WERI-Rb-1 (cell line): Measurements from ENCODE around the gene NDUFC2.

ENCODE experiments used
- DNase-seq: peaks from one replicate; pipeline ENCODE4 v3.0.0-alpha.2; 2020
- H3K27ac ChIP-seq: fragments of 250-450 bp; sonication (Bioruptor Pico); 2 replicates; pipeline ENCODE4 v1.5.1; 2020; ENCODE audit warnings: mild to moderate bottlenecking, moderate library complexity
- H3K27me3 ChIP-seq: fragments of 250-450 bp; sonication (Bioruptor Pico); 2 replicates; pipeline ENCODE4 v1.5.1; 2021; ENCODE audit warnings: mild to moderate bottlenecking, low read depth, moderate library complexity; ENCODE audit not compliant: insufficient read depth, severe bottlenecking
- H3K36me3 ChIP-seq: fragments of 250-450 bp; sonication (Bioruptor Pico); 2 replicates; pipeline ENCODE4 v1.5.1; 2020; ENCODE audit warnings: mild to moderate bottlenecking, moderate library complexity
- H3K4me3 ChIP-seq: 2 replicates; pipeline ENCODE4 v1.5.1; 2011; ENCODE audit warnings: low read depth, mild to moderate bottlenecking, control low read depth, low read length
- H3K9me3 ChIP-seq: fragments of 250-450 bp; sonication (Bioruptor Pico); 2 replicates; pipeline ENCODE4 v1.5.1; 2021; ENCODE audit warnings: mild to moderate bottlenecking, moderate library complexity; ENCODE audit not compliant: severe bottlenecking
- CTCF ChIP-seq: IDR thresholded peaks from 2 replicates; pipeline ENCODE4 v1.5.1; 2011; ENCODE audit warnings: low read depth, mild to moderate bottlenecking, control low read depth, inconsistent platforms, low read length

The NDUFC2 gene

DNA sequence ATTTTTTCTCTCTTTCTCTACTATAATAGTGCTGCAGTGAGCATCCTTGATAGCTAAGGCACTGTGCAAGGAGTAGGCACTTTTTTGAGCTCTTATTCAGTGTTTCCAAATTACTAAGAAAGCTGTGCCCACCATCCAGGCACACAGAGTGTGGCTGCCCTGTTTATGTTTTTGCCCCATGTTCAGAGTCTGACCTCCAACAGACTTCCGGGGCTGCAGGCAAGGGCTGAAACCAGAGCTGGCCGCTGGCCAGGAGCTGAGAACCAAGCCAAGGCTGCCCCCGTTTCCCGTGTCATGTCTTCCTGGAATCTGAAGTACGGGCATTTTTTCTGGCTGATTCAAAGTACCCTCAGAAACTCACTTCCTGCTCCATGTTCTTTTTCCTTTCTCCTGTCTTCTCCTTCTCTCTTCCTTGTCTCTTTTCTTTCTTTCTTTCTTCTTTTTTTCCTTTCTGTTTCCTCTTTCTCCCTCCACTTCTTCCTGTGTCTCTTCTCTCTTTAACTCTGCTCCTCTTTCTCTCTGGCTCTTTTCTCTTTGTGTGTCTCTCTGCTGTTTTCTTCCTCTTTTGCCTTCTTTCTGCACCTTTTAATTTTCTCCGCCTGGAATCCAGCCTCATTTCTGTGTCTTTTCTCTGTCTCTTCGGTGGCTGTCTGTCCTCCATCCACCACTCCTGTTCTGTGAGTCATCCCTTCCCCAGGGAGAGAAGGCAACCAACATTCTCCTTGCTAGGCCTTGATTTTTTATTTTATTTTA lies 39.6 kb downstream of the NDUFC2 start:
- Histone ChIP-seq H3K27me3 (no peaks in the 10 kb centered on the region), H3K4me3 (no peak overlapping the region), H3K36me3 (no peaks in the 10 kb centered on the region), H3K9me3 (no peaks in the 10 kb centered on the region), H3K27ac (no peak overlapping the region)
- TF ChIP-seq CTCF: no peak
- no peak for DNase-seq

- no peaks in the 10 kb centered on the region for H3K9me3 ChIP-seq
- H3K27ac ChIP-seq: no peak overlapping the region
- no peak for TF ChIP-seq CTCF
- no peak overlapping the region for H3K4me3 ChIP-seq
- no peak for DNase-seq
- H3K36me3 ChIP-seq: no peaks in the 10 kb centered on the region
- no peaks in the 10 kb centered on the region for H3K27me3 ChIP-seq
These were observed 40.2 kb downstream of the NDUFC2 start for GRCh38 chr11:78039391-78039918.

DNA sequence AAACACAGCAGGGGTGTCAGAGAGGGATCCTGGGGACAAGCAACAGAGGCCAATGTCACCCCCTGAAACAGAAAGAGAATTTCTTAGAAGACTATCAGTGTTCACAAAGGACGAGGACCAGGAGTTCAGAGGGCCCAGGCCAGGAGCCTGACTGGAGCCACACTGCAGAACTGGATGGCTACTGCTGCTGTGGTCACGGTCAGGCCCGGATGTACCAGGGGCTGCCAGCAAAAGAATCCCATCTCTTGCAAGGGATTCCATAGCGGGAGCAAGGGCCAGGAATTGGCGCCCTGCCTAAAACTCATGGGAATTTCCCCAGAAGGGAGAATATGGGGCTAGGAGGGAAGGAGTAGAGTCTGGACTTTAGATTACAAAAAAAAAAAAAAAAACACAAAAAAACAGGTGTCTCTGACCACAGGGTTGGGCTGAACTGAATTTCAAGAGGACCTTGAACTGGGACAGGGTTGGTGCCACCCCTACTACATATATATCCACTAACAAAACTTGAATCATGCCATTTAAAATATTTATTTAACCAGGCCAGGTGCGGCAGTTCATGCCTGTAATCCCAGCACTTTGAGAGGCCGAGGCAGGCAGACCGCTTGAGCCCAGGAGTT lies 40.9 kb downstream of the NDUFC2 start:
- Histone ChIP-seq H3K9me3 (no peaks in the 10 kb centered on the region), H3K4me3 (no peak overlapping the region), H3K36me3 (no peaks in the 10 kb centered on the region), H3K27ac (no peak overlapping the region), H3K27me3 (no peaks in the 10 kb centered on the region)
- DNase-seq: no peak
- TF ChIP-seq CTCF: no peak

DNA sequence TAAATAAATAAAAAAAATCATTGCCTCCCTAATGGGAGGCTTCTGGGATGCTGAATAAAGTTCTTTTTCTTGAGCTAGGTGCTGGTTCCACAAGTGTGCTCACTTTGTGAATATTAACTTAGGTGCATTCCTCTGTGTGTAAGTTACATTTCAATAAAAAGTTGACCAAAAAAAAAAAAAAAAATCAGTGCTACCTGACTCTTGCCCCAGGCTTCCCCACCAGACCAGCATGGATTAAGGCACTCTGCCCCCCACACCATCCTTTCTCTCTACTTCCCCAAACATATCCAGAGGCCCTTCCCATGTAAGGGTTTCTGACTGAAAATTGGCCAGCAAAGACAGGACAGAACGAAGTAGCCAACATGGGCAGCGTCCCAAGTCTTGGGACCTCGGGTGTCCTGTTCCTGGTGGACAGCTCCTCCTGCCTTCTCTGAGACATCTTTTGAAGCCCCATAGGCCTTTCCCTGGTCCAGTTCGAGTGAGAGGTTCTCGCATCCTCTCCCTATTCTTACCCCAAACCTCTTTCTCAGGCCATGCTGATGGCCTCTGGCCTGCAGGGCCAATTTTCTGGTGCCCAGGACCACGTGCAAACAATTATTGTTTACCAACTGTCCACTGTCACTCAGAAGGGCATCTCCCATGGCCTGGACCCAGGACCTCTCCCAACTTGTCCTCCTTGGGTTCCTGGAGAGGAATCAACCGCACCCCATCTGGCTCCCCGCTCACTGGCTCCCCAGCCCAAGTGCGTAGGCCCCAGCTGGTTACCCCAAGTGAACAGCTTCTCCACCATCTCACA lies 41.6 kb downstream of the NDUFC2 start:
- no peaks in the 10 kb centered on the region for H3K36me3 ChIP-seq
- no peaks in the 10 kb centered on the region for H3K27me3 ChIP-seq
- no peaks in the 10 kb centered on the region for H3K9me3 ChIP-seq
- H3K27ac ChIP-seq: no peak overlapping the region
- no peak for DNase-seq
- TF ChIP-seq CTCF: no peak
- H3K4me3 ChIP-seq: no peak overlapping the region

GRCh38 chr11:78037056-78037455 lies 42.6 kb downstream of the NDUFC2 start:
- H3K9me3 ChIP-seq: no peaks in the 10 kb centered on the region
- no peak overlapping the region for H3K27ac ChIP-seq
- no peak overlapping the region for H3K4me3 ChIP-seq
- H3K36me3 ChIP-seq: no peaks in the 10 kb centered on the region
- H3K27me3 ChIP-seq: no peaks in the 10 kb centered on the region
- no peak for TF ChIP-seq CTCF
- no peak for DNase-seq
